HG02870 (cell line): ENCODE data around the gene ELAVL4.

Experiments
- ATAC-seq: cut with Tn5 transposase; IDR thresholded peaks from one replicate; pipeline ENCODE4 v1.9.1; 2021; ENCODE audit warnings: mild to moderate bottlenecking, moderate library complexity; ENCODE audit not compliant: unreplicated experiment

The ELAVL4 gene

GRCh38 chr1:50246869-50247268, 138.1 kb downstream of the ELAVL4 start:
- no peak for ATAC-seq

- peak; percentile 75 for ATAC-seq
These were observed 143.0 kb downstream of the ELAVL4 start for GRCh38 chr1:50251702-50252101.

GRCh38 chr1:50252196-50252595, 143.5 kb downstream of the ELAVL4 start:
- no peak for ATAC-seq
